GM21381 (cell line): ENCODE results near the gene OCA2.
"Not testable (repeated sequence)": the region's sequence is repeated elsewhere in the genome, so short reads cannot be mapped to it uniquely, and the experiment has no call there.

Source experiments
- ATAC-seq: cut with Tn5 transposase; IDR thresholded peaks from one replicate; pipeline ENCODE4 v1.9.1; 2021; ENCODE audit warnings: mild to moderate bottlenecking, moderate library complexity; ENCODE audit not compliant: unreplicated experiment

The OCA2 gene

GRCh38 chr15:28098766-28099554, at the start of gene OCA2:
OCA2 (minus strand) TSS chr15:28099315; CDS start chr15:28081874, 17,441 bp downstream.
- no peak for ATAC-seq

- no peak for ATAC-seq
Measured at GRCh38 chr15:28147801-28148200, 48.7 kb upstream of the OCA2 start.

DNA sequence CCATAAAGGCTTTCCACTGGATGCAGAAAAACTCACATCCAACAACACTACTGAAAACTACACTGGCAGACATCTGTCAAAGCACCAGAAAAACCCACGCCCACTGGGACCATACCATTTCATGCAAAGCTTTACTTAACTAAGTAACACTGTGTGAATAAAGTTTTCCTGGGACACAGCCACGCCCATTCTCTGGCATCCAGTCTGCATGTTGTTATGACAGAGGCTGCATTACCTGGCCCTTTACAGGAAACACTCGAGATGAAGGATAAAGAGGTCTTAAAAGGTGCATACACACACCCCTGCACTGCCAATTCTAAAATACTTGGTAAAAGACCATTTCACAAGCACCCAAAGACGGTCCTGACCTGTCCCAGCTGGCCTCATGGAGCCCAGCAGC, 46.3 kb upstream of the OCA2 start:
- not testable (repeated sequence) for ATAC-seq

DNA sequence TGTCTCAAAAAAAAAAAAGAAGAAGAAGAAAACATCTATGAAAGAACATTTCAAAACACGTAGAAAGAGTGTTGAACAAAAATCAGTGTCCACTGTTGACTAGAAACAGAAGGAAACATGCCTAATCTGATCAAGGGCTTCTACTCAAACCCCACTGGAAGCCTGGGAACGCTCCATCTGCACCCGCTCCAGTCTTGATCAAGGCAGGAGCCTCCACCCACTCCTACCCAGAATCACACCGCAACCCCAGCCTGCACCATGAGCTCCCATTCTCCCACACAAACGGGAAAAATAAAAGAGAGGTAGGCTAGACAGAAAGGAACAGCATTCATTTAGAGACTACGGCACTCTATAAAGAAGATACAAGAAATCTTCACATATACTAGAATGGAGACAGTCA, 40.9 kb upstream of the OCA2 start:
- ATAC-seq: no peak

- ATAC-seq: not testable (repeated sequence)
Measured at GRCh38 chr15:28137408-28138039, 38.4 kb upstream of the OCA2 start.

GRCh38 chr15:28136236-28136904, 37.3 kb upstream of the OCA2 start:
- peak; percentile 99 for ATAC-seq

- ATAC-seq: no peak
Measured at GRCh38 chr15:28133281-28133680, 34.2 kb upstream of the OCA2 start.

DNA sequence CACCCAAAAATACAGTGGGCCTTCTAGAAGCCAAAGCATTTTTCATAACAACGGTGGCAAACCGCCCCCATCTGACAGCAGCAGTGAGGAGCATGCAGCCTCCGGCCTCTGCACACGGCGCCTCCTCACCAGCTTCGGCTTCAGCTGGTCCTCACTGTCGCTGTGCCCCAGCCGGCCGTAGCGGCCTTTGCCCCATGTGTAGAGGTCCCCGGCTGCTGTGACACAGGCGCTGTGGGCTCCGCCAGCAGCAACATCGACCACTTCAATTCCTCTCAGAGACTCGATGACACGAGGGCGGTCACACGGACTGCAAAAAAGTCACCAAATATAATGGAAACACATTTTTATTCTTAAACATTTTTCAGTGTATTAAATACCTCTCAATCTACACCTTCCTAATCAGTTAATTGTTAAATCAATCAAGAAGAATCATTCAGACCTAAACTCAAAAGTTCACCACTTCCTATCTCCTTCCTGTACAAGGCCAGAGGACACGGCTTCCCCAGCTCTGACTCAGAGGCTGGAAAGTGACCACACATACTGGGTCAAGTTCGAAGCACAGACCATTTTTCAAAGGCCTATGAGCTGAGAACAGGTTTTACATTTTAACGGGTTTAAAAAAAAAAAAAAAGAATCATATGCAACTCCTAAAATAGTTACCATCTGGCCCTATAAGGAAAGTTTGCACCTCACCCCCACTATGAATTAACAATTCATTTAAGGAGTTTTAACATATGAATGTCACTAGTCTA, 33.6 kb upstream of the OCA2 start:
- no peak for ATAC-seq

- ATAC-seq: no peak
Measured at GRCh38 chr15:28131946-28132345, 32.8 kb upstream of the OCA2 start.

DNA sequence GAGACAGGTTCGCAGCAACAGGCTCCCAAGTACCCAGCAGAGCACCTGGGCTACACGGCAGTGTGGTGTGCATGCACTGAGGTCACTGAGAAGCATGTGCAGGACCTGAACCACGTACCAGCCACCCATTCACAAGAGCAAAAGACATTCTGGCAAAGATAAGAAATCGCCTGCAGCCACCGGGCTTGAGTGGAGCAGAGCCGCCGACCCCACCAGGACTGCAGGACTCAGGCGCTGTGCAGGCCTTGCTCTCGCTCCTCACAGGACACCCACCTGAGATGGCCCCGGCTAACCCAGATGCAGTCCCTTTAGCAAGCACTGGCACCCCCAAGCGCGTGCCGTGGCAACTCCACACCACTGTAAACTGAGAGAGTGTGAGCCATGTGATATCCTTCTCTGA, 32.3 kb upstream of the OCA2 start:
- no peak for ATAC-seq

GRCh38 chr15:28130651-28131050, 31.5 kb upstream of the OCA2 start:
- no peak for ATAC-seq

DNA sequence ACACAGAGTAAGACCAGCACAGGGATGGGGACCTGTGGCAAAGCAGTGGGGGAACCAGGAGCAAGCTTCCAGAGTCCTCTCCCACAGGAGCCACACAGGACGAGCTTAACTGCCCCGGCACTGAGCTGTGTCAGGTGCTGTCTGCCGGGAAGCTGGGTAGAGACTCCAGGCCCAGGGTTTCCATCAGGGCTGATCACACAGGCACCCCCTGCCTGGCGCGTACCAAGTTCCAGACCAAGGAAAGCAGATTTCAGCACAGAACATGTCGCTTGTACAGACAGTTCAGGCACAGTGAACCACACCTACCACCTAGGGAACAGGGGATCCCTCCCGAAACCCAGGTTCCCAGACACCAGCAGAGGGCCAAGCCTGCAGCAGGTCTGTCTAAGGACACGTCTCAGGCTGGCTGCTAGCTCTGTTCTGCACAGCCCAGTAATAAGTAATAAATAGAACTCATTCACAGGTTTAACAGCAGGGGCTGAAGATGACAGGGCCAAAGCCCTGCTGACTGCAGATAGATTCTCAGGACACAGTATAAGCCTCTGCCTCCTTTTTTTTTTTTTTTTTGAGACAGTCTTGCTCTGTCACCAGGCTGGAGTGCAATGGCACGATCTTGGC, 30.2 kb upstream of the OCA2 start:
- ATAC-seq: no peak

DNA sequence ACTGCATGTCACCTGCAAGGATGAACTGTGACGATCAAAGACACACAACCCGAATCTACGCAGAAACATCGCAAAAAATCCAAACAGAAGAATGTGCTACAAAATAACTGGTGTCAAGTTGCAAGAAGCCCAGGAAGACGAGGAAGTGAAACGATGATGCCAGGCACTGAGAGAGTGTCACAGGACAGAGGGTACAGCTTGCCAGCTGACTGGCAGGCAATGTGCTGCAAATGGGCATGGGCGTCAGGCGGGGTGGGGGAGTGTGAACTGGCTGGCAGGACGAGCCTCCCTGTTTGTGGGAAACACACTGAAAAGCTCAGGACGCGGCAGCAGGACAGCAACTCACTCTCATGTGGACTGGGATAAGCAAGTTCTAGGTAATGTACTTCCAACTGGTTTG, 28.9 kb upstream of the OCA2 start:
- no peak for ATAC-seq

GRCh38 chr15:28127036-28127435, 27.9 kb upstream of the OCA2 start:
- no peak for ATAC-seq

DNA sequence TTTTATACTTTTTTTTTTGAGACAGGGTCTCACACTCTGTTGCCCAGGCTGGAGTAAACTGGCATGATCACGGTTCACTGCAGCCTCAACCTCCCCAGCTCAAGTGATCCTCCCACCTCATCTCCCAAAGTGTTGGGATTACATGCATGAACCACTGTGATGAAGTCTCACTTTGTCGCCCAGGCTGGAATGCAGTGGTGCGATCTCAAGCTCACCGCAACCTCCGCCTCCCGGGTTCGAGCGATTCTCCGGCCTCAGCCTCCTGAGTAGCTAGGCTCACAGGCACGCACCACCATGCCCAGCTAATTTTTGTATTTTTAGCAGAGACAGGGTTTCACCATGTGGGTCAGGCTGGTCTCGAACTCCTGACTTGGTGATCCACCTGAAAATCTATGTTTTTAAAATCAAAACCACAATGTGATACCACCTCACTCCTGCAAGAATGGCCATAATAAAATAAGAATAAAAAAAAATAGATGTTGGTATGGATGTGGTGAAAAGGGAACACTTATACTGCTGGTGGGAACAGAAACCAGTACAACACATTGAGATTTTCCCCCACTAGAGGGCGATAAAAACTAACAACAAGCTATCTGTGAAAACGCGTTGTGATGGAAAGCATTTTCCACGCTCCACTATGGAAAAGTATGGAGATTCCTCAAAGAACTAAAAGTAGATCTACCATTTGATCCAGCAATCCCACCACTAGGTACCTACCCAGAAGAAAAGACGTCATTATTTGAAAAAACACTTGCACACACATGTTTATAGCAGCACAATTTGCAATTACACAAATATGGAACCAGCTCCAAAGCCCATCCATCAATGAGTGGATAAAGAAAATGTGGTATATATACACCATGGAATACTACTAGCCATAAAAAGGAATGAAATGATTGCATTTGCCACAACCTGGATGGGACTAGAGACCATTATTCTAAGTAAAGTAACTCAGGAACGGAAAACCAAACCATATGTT, 26.8 kb upstream of the OCA2 start:
- ATAC-seq: no peak

DNA sequence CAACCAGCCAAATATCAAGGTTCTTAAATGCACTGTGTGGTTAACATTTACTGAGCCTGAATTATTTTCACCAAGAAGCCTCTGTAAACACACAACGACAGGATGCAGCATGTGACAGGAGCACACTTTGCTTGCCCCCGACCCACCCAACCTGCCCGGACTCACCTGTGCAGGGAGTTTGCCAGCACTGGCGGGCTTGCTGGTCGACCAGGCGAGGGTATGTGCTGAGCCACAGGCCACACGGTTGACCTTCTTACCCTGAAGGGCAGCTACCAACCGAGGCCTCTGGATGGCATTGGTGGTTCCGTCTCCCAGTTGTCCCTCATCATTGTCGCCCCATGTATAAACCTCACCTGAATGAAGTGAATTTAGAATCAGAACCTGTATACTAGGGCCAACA, 25.7 kb upstream of the OCA2 start:
- ATAC-seq: no peak

DNA sequence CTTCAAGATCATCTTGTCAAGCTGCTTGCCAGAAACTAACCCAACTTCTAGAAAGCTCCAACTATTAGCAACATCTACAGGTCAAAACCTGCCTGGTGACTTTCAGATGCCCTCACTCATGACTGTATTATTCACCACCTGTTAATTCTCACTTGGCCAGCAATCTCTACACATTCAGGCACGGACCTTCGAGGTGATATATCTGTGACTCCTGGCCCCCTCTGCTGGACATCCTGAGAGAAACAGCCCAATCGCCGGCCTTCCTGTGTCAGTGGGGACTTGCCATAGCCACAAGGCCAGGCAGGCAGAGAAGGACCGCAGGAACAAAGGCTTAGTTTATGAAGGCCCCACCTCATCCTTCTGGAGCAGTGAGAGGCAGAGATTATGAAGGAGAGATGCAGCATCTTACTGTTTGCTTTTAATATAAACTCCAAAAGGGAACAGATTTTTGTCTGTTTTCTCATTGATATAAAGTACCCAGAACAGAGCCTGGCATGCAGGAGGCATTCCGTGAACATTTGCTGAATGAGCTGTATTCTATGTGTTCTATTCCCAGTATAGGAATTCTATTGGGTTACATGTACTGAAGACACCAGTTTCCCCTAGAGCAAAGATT, 24.4 kb upstream of the OCA2 start:
- ATAC-seq: no peak

- no peak for ATAC-seq
Measured at GRCh38 chr15:28122038-28122949, 23.2 kb upstream of the OCA2 start.
